ENCODE data around the gene BTAF1. TPM values are rescaled to one million over a fixed set of nuclear protein-coding genes. Genes with fewer than 3 reads are reported as not detected.

Gene BTAF1
- total and polyA plus RNA-seq, 8 donors: 5.5 to 16.4 (median 12.5) TPM

DNA sequence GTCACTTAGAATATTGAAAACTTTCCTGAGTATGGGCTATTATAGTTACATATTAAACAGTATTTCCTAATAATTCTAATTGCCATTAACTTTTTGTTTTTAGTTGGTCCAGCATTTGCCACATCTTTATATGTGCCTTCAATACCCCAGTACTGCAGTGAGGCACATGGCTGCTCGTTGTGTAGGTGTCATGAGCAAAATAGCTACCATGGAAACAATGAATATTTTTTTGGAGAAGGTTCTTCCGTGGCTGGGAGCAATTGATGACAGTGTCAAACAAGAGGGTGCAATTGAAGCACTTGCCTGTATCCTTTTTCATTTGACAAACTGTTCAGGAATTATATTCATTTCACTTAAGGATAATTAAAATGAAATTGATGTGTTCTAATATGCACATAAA is 72.7 kb downstream of the BTAF1 start:
- H3K27me3 ChIP-seq: no peaks in the 10 kb centered on the region
- H3K36me3 ChIP-seq: peaks cover 0 to 27% (median 6%) of the 10 kb centered on the region in 3 donors
- intact Hi-C loops (cut with DNase I): no loop called here
- no peaks in the 10 kb centered on the region for H3K9me3 ChIP-seq
- H3K27ac ChIP-seq: no peak overlapping the region
- DNase-seq (no peak), ATAC-seq (no peak), FAIRE-seq (no peak)
- 52 to 63% methylated on average over 2 of the region's 2 CpGs for WGBS, 2 donors
- H3K4me3 ChIP-seq: no peak overlapping the region
- H3K4me1 ChIP-seq: no peaks in the 10 kb centered on the region
- TF ChIP-seq, protein P1, sequence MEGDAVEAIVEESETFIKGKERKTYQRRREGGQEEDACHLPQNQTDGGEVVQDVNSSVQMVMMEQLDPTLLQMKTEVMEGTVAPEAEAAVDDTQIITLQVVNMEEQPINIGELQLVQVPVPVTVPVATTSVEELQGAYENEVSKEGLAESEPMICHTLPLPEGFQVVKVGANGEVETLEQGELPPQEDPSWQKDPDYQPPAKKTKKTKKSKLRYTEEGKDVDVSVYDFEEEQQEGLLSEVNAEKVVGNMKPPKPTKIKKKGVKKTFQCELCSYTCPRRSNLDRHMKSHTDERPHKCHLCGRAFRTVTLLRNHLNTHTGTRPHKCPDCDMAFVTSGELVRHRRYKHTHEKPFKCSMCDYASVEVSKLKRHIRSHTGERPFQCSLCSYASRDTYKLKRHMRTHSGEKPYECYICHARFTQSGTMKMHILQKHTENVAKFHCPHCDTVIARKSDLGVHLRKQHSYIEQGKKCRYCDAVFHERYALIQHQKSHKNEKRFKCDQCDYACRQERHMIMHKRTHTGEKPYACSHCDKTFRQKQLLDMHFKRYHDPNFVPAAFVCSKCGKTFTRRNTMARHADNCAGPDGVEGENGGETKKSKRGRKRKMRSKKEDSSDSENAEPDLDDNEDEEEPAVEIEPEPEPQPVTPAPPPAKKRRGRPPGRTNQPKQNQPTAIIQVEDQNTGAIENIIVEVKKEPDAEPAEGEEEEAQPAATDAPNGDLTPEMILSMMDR (IDR thresholded peaks at IDR 0.05): no peak

DNA sequence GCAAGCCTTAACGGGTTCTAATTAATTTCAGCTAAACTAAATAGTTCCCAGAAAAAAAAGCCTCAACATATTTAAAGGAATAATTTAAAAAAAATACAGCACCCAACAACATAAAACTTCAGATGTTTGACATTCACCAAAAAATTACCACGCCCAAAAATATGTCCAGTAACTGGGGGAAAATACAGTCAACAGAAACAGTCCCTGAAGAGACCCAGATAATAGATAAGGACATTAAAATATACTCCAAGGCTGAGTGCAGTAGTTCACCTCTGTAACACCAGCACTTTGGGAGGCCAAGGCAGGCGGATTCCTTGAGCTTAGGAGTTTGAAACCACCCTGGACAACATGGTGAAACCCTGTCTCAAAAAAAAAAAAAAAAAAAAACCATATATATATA is 78.0 kb downstream of the BTAF1 start:
- Histone ChIP-seq H3K9me3 (no peaks in the 10 kb centered on the region), H3K36me3 (peaks cover 0 to 15% (median 0%) of the 10 kb centered on the region in 3 donors), H3K27me3 (no peaks in the 10 kb centered on the region), H3K27ac (no peak overlapping the region), H3K4me1 (no peaks in the 10 kb centered on the region), H3K4me3 (no peak overlapping the region)
- FAIRE-seq: no peak
- DNase-seq: no peak
- WGBS, 2 donors: 99% methylated on average over 3 of the region's 3 CpGs
- intact Hi-C loops (cut with DNase I): no loop called here
- no peak for ATAC-seq
- TF ChIP-seq, protein P1 (IDR thresholded peaks at IDR 0.05): no peak

DNA sequence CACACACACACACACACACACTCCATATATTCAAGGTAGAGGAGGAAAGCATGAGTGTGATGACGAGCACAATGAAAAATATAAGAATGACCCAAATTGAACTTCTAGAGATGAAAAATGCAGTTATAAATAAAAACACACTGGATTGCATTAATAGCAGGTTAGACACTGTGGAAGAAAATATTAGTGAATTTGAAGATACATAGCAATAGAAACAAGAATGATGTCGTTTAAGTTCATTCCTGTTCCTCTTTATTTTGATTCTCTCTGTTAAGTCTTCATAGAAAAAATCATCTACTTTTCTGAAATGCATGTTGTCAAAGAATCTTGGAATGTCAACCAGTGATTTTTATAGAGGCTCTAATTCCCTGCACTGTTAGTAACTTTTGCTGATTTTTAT is 78.4 kb downstream of the BTAF1 start:
- WGBS, 2 donors: 97 to 99% methylated on average over 2 of the region's 2 CpGs
- intact Hi-C loops (cut with DNase I): no loop called here
- DNase-seq (no peak), ATAC-seq (no peak), FAIRE-seq (no peak)
- Histone ChIP-seq H3K4me1 (no peaks in the 10 kb centered on the region), H3K9me3 (no peaks in the 10 kb centered on the region), H3K27me3 (no peaks in the 10 kb centered on the region), H3K4me3 (no peak overlapping the region), H3K27ac (no peak overlapping the region), H3K36me3 (peaks cover 0 to 15% (median 0%) of the 10 kb centered on the region in 3 donors)
- TF ChIP-seq, protein P1 (IDR thresholded peaks at IDR 0.05): no peak

DNA sequence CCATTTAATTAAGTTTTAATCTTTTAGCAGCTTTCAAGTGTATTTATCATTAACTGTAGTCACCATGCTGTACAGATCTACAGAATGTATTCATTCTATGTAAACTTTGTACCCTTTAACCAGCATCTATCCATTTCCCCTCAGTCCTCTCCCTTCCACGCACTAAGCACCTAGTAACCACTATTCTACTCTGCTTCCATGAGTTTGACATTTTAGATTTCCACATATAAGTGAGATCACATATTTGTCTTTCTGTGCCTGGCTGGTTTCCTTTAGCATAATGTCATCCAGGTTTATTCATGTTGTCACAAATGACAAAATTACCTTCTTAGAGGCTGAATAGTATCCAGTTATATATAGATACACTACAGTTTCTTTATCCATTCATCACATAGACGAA is 79.7 kb downstream of the BTAF1 start:
- no peak overlapping the region for H3K4me3 ChIP-seq
- DNase-seq (no peak), FAIRE-seq (no peak), ATAC-seq (peak in 1 of 4 donors; percentile 63)
- no peaks in the 10 kb centered on the region for H3K27me3 ChIP-seq
- no peak overlapping the region for H3K27ac ChIP-seq
- peaks cover 0 to 15% (median 0%) of the 10 kb centered on the region in 3 donors for H3K36me3 ChIP-seq
- WGBS, 2 donors: 86% methylated on average over 2 of the region's 2 CpGs
- TF ChIP-seq, protein P1 (IDR thresholded peaks at IDR 0.05): no peak
- no peaks in the 10 kb centered on the region for H3K4me1 ChIP-seq
- intact Hi-C loops (cut with DNase I): no loop called here
- no peaks in the 10 kb centered on the region for H3K9me3 ChIP-seq

DNA sequence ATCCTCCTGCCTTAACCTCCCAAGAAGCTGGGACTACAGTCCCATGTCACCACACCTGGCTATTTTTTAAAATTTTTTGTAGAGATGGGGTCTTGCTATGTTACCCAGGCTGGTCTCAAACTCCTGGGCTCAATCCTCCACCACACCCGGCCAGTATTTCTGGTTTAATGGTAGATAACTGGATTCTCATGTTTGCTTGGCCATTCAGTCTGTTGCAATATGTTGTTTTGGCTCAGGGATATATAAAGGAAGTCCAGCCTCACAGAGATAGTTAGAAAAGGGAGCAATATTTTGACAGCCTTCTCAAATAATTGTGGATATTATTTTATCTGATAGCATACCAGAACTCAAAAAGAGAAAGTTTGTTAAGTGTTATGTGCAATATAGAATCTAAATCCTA is 82.4 kb downstream of the BTAF1 start:
- no peak for DNase-seq
- TF ChIP-seq, protein P1 (IDR thresholded peaks at IDR 0.05): no peak
- 83 to 86% methylated on average over 1 of the region's 1 CpG for WGBS, 2 donors
- no peaks in the 10 kb centered on the region for H3K27me3 ChIP-seq
- no peaks in the 10 kb centered on the region for H3K9me3 ChIP-seq
- intact Hi-C loops (cut with DNase I): no loop called here
- no peak for ATAC-seq
- no peak for FAIRE-seq
- H3K4me3 ChIP-seq: no peak overlapping the region
- peaks cover 0 to 6% (median 6%) of the 10 kb centered on the region in 3 donors for H3K36me3 ChIP-seq
- H3K27ac ChIP-seq: no peak overlapping the region
- H3K4me1 ChIP-seq: no peaks in the 10 kb centered on the region
